GM12864 (cell line): ENCODE data around the gene CPZ.
"Not testable (repeated sequence)": the region's sequence is repeated elsewhere in the genome, so short reads cannot be mapped to it uniquely, and the experiment has no call there.

Experiments used
- DNase-seq: peaks from one replicate; pipeline ENCODE4 v3.0.0-alpha.2; 2011; ENCODE audit warnings: low read depth
- H3K4me3 ChIP-seq: 2 replicates; pipeline ENCODE4 v1.5.1; 2011; ENCODE audit warnings: mild to moderate bottlenecking, low read depth, low read length, control low read depth
- TF ChIP-seq, protein P1 (sequence below): IDR thresholded peaks from 2 replicates; pipeline ENCODE4 v1.5.1; 2011; ENCODE audit warnings: low read depth, mild to moderate bottlenecking, moderate library complexity, low read length, control low read depth, inconsistent platforms; ENCODE audit errors: missing control alignments

The CPZ gene

DNA sequence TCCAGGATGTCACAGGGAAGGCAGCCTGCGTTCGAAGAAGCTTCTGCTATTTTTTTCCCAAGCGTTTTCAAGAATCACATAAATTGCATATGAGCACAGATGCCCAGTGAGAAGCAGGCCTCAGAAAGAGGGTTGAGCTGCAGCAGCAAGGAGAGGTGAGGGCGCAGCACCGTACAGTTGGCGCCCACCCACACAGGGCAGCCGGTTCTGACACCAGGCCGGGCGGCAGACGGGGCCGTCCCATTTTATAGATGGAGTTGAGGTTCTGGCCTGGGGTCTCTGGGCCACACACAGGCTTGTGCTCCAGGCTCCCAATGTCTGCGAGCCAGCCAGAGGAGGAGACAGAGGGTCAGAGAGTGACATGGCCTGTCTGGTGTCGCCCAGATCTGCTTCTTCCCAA lies 22.8 kb downstream of the CPZ start:
- TF ChIP-seq, protein P1, sequence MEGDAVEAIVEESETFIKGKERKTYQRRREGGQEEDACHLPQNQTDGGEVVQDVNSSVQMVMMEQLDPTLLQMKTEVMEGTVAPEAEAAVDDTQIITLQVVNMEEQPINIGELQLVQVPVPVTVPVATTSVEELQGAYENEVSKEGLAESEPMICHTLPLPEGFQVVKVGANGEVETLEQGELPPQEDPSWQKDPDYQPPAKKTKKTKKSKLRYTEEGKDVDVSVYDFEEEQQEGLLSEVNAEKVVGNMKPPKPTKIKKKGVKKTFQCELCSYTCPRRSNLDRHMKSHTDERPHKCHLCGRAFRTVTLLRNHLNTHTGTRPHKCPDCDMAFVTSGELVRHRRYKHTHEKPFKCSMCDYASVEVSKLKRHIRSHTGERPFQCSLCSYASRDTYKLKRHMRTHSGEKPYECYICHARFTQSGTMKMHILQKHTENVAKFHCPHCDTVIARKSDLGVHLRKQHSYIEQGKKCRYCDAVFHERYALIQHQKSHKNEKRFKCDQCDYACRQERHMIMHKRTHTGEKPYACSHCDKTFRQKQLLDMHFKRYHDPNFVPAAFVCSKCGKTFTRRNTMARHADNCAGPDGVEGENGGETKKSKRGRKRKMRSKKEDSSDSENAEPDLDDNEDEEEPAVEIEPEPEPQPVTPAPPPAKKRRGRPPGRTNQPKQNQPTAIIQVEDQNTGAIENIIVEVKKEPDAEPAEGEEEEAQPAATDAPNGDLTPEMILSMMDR = no peak
- no peak for DNase-seq
- H3K4me3 ChIP-seq = no peak overlapping the region

DNA sequence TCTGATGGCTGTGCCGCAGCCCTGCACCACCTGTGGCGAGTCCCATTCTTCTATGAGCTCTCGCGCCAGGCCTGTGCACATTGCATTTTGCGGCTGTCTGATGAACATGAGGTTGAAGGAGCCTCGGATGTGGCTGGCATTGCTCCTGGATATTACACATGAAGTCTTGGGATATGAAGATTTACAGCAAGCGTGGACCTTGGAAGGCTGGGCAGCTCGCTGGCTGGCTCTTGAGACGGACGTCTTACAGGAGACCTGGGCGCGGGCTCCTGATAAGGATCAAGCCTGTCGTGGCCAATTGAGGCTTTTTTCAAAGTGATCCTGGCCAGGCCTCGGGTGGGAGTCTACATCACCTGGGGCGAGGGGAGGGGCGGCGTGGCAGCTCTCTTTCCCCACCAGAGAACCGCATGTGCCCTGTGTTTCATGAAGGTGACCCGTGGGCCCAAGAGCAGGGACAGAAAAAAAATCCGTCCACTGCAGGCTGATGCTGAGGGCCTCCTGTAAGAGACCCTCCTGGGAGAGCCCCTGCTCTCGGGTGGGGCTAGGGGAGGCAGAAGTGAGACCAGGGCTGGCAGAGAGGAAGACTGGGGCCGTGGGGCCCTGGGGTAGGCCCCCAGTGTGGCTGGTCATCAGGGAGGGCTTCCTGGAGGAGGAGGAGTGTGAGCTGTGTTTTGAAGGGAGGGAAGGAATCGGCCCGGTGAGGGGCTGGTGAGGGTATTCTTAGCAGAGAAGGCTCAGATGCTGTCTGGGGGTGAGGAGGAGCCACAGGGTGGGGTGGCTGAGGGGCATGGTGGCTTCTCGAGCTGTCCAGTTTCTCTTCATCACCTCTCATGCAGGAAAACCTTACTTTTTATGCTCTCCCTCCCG lies 23.6 kb downstream of the CPZ start:
- TF ChIP-seq, protein P1 = no peak
- no peak for DNase-seq
- no peak overlapping the region for H3K4me3 ChIP-seq

DNA sequence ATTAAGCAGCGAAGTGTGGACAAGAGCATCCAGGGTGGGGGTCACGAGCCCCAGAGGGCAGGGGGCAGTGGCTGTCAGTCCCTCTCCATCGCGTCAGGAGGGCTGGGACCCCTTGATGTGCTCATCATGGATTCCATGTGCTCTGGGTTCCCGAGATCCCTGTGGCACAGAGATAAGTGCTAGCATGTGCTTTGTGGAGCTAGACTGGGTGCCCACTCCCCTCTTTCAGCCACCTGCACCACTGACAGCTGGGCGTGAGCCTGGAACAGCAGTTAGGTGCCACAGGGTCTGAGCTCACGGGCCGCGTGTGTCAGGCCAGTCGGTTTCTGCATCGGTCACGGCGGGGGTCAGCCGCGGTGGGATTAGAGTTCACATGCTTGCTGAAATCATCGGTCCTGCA lies 24.3 kb downstream of the CPZ start:
- TF ChIP-seq, protein P1 = no peak
- no peak for DNase-seq
- no peak overlapping the region for H3K4me3 ChIP-seq

DNA sequence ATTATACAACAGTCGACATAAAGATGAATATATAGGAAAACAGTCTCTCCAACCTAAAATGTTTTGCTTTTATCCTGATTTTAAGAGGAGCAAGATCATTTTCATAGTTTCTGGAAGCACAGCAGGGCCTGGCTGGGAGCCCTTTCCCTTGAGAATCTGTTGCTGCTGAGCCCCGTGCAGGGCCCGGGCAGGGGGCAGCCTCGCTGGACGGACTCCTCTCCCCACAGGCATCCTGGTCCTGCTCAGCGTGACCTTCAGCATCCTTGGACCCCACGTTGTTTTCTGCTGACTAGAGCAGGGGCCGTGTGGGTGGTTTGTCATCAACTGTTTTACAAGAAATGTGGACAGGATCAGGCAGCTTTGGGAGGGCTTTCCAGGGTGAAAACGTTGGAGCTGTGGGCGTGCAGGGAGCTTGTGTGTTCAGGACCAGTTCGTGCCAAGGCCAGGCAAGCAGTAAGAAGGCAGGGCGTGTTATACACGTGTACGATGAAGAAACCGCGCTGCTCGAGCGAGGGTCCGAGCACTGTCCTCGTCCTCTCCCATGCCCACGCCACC lies 25.0 kb downstream of the CPZ start:
- no peak for DNase-seq
- TF ChIP-seq, protein P1 = no peak
- H3K4me3 ChIP-seq = no peak overlapping the region

DNA sequence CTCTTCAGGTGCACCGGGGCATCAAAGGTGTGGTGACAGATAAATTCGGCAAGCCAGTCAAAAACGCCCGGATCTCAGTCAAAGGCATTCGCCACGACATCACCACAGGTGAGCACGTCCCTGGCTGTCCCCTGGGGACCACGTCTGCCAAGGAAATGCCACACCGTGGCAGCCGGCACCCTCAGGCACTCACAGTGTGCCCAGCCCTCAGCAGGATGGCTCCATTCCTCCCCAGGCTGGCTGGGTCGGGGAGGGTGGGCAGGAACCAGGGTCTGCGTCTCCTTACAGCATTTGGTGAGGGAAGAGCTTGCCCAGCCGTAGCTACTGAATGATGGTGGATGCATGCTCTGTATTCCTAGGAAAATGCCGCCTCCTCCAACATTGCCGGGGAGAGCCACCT lies 25.9 kb downstream of the CPZ start:
- TF ChIP-seq, protein P1 = no peak
- H3K4me3 ChIP-seq = no peak overlapping the region
- DNase-seq = no peak

DNA sequence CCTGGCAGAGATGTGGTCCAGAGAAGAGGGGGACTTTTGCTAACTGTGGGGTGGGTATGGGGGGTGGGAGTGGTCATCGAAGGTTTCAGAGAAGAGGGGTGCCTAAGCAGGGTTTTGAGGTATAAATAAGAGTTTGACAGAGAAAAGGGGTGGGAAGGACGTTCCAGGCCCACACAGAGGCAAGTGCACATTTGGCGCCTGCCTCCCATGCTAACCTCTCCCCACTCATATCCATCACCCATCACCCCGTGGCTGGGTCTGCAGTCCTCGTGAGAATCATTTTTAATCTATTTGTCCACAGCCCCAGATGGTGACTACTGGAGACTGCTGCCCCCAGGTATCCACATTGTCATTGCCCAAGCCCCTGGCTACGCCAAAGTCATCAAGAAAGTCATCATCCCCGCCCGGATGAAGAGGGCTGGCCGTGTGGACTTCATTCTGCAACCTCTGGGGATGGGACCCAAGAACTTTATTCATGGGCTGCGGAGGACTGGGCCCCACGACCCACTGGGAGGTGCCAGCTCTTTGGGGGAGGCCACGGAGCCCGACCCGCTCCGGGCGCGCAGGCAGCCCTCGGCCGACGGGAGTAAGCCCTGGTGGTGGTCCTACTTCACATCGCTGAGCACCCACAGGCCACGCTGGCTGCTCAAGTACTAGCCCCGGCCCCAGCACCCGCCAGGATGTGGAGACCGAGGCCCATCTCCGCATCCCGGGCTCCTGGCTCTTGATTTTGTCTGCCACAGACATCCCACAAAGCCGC lies 26.6 kb downstream of the CPZ start:
- no peak overlapping the region for H3K4me3 ChIP-seq
- TF ChIP-seq, protein P1 = no peak
- no peak for DNase-seq

DNA sequence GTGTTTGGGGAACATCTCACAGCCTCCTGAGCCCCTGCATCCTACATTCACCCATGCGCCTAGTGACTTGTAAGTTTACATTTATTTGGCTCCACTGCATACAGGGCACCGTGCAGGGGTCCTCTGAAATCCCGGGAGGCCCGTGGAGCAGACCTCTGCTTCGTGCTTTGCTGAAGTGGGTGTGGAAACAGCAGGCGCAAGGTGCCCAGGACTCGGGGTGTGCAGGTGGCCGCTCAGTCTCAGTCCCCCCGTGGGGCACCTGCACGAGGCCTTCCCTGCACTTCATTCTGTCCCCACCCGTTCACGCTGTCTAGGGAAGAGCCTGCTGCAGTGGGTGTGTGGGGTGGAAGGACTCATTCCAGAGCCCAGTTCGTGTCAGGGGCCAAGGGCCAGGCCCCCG lies 28.6 kb downstream of the CPZ start:
- DNase-seq, H3K4me3 ChIP-seq: not testable (repeated sequence)

DNA sequence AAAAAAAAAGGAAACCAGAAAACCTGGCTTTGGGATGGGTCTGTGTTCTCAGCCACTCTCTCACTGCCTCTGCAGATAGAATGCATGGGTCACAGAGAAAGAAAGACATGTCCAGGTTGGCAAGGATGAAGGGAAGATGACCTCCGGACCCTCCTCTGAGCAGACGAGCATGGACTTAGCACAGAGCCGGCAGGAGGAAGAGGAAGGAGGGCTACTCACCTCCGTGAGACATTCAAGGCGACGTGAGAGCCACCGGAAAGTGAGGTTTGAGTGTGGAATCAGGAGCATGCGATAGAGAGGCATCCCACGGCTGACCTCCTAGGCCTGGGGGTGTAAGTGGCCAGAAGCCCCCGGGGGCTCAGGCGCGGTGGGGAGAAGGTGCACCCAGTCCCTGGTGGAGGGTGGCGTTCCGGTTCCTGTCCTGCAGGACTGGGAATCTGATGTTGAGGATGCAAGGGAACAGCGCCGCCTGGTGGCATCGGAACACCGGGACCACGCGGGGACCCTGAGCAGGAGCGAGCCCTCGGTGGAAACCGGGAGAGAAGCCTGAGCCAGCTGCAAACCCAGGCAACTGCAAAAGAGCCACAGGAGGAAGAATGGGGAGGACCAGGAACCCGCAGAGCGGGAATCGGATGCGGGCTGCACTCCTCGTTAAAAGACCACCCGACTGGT lies 32.2 kb downstream of the CPZ start:
- H3K4me3 ChIP-seq, DNase-seq: not testable (repeated sequence)

DNA sequence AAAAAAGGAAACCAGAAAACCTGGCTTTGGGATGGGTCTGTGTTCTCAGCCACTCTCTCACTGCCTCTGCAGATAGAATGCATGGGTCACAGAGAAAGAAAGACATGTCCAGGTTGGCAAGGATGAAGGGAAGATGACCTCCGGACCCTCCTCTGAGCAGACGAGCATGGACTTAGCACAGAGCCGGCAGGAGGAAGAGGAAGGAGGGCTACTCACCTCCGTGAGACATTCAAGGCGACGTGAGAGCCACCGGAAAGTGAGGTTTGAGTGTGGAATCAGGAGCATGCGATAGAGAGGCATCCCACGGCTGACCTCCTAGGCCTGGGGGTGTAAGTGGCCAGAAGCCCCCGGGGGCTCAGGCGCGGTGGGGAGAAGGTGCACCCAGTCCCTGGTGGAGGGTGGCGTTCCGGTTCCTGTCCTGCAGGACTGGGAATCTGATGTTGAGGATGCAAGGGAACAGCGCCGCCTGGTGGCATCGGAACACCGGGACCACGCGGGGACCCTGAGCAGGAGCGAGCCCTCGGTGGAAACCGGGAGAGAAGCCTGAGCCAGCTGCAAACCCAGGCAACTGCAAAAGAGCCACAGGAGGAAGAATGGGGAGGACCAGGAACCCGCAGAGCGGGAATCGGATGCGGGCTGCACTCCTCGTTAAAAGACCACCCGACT lies 37.8 kb downstream of the CPZ start:
- DNase-seq, H3K4me3 ChIP-seq: not testable (repeated sequence)

DNA sequence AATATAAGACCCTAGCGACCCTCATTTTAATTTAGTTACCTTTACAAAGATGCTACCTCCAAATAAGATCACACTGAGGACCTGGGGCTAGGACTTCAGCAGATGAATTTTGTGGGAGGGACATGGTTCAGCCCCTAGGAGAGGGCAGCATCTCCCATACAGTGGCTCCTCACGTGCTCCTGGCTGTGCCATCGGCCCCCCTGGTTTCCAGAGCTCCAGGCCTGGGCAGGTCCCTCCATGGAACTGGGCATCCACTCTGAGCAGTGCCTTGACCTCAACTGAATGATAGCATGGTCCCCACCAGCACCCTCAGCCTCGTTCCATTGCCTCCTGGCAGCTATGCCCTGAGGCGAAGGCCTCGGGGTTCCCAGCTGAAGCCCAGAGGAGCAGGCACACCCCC lies 39.3 kb downstream of the CPZ start:
- DNase-seq, H3K4me3 ChIP-seq: not testable (repeated sequence)

DNA sequence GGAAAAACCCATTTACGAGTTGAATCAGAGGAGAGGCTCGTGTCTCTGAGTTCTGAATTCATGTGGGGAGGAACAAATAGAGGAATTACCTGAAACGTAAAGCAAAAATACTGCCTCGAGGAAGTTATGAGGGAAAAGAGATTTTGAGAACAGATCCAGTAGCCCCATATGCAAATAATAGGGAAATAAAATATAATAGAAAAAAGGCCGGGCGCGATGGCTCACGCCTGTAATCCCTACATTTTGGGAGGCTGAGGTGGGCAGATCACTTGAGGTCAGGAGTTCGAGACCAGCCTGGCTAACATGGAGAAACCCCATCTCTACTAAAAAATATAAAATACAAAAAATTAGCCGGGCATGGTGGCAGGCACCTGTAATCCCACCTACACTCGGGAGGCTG lies 42.2 kb downstream of the CPZ start:
- not testable (repeated sequence) for H3K4me3 ChIP-seq

More for the DNA sequence above, 42.2 kb downstream of the CPZ start:
- not testable (repeated sequence) for DNase-seq
